HepG2 (cell line): ENCODE results near the gene ARPP21.

Experiments
- POLR2A ChIP-seq, 2 experiments: IDR thresholded peaks; 2 replicates each; pipeline ENCODE4 v1.6.1; 2011; ENCODE audit warnings: low read depth in 2 of 2, low read length in 2 of 2, mild to moderate bottlenecking in 1 of 2, moderate library complexity in 1 of 2; ENCODE audit not compliant: insufficient read depth in 1 of 2
- ZBTB46 ChIP-seq: sonication (generic); formaldehyde crosslinking; IDR thresholded peaks from 2 replicates; pipeline ENCODE4 v1.4.0; 2020; ENCODE audit warnings: mild to moderate bottlenecking, missing genetic modification reagents, borderline replicate concordance
- ZNF124 ChIP-seq: sonication (generic); formaldehyde crosslinking; IDR thresholded peaks from 2 replicates; pipeline ENCODE4 v1.4.0; 2020; ENCODE audit warnings: missing genetic modification reagents

DNA sequence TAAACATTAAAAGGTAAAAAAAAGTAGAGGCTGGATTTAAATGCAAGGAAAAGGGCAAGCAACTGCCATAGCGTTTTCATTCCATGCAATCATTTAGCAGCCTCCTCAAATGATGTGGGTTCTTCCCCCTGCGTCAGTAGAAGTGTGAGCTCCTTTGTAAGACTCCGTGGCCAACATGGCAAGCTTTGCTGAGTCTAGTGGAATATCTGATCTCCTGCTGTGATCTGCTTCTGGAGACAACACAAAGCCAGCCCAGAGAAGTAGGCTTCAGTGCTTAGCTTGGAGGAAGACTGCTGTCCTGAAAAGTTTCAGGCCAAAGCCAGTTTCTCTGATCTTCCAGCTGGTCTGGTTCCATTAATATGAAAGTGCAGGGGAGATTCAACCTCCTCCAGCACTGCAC lies 70.4 kb downstream of the ARPP21 start:
- TF ChIP-seq POLR2A (IDR thresholded peaks at IDR 0.05; ENCODE audit: insufficient read depth in 1 of 2, low read depth in 2 of 2, low read length in 2 of 2) (no peak), ZBTB46 (CRISPR knock-in tag) (no peak), ZNF124 (CRISPR knock-in tag) (no peak)
